Inflammatory macrophage treated with lipopolysaccharide for 4 hours (primary cell): ENCODE results near the gene FOXL1.

Experiments
- DNase-seq: peaks from one replicate; pipeline ENCODE4 v3.0.0-alpha.2; 2020

FOXL1 gene

GRCh38 chr16:86568677-86569623, 9.4 kb upstream of the FOXL1 start:
- DNase-seq: no peak

- DNase-seq: no peak
Measured at GRCh38 chr16:86569701-86570447, 8.5 kb upstream of the FOXL1 start.

GRCh38 chr16:86570558-86571529, 7.5 kb upstream of the FOXL1 start:
- DNase-seq: no peak

- no peak for DNase-seq
Measured at GRCh38 chr16:86571530-86571915, 6.8 kb upstream of the FOXL1 start.

GRCh38 chr16:86572041-86572521, 6.3 kb upstream of the FOXL1 start:
- DNase-seq: no peak

- DNase-seq: no peak
Measured at GRCh38 chr16:86572606-86573005, 5.7 kb upstream of the FOXL1 start.

GRCh38 chr16:86573215-86573614, 5.1 kb upstream of the FOXL1 start:
- no peak for DNase-seq

GRCh38 chr16:86573646-86574508, 4.5 kb upstream of the FOXL1 start:
- no peak for DNase-seq

GRCh38 chr16:86574646-86575045, 3.7 kb upstream of the FOXL1 start:
- DNase-seq: no peak

GRCh38 chr16:86575095-86575685, 3.2 kb upstream of the FOXL1 start:
- DNase-seq: no peak

- peak; percentile 42 for DNase-seq
Measured at GRCh38 chr16:86575754-86576557, 2.4 kb upstream of the FOXL1 start.

- DNase-seq: no peak
Measured at GRCh38 chr16:86576591-86577313, 1.6 kb upstream of the FOXL1 start.

GRCh38 chr16:86577314-86577971, 906 bp upstream of the FOXL1 start:
- no peak for DNase-seq

GRCh38 chr16:86578611-86579267, 390 bp downstream of the FOXL1 start:
- no peak for DNase-seq

GRCh38 chr16:86579268-86580062, 1.1 kb downstream of the FOXL1 start:
- no peak for DNase-seq

- DNase-seq: no peak
Measured at GRCh38 chr16:86580063-86580790, 1.9 kb downstream of the FOXL1 start.

- DNase-seq: no peak
Measured at GRCh38 chr16:86580791-86581170, 2.4 kb downstream of the FOXL1 start.
